Fibroblast of lung (primary cell): Measurements from ENCODE around the gene CD69. TPM values are rescaled to one million over a fixed set of nuclear protein-coding genes. Genes with fewer than 3 reads are reported as not detected.

ENCODE experiments used
- DNase-seq, 2 donors: peaks; one replicate each; pipeline versions ENCODE4 v3.0.0 to v3.0.0-alpha.2; 2010; ENCODE audit warnings: low read depth in 2 of 2
- H2AFZ ChIP-seq: 2 replicates; pipeline ENCODE4 v1.5.1; 2012; ENCODE audit warnings: low read length, control low read depth, inconsistent platforms
- H3K27ac ChIP-seq: 2 replicates; pipeline ENCODE4 v1.5.1; 2011; ENCODE audit warnings: low read length, control low read depth; ENCODE audit not compliant: insufficient read depth
- H3K27me3 ChIP-seq: 2 replicates; pipeline ENCODE4 v1.5.1; 2011; ENCODE audit warnings: mild to moderate bottlenecking, low read length; ENCODE audit not compliant: control insufficient read depth, insufficient read depth
- H3K36me3 ChIP-seq: 2 replicates; pipeline ENCODE4 v1.5.1; 2011; ENCODE audit warnings: low read length; ENCODE audit not compliant: control insufficient read depth, insufficient read depth
- H3K4me1 ChIP-seq: 2 replicates; pipeline ENCODE4 v1.5.1; 2011; ENCODE audit warnings: low read length; ENCODE audit not compliant: control insufficient read depth, insufficient read depth; ENCODE audit errors: extremely low read depth
- H3K4me2 ChIP-seq: 2 replicates; pipeline ENCODE4 v1.5.1; 2011; ENCODE audit warnings: low read length, control low read depth; ENCODE audit not compliant: insufficient read depth; ENCODE audit errors: extremely low read depth
- H3K4me3 ChIP-seq, 4 experiments: fragments of 200-600 bp in 1 of 4; sonication (generic) in 1 of 4; replicated peaks in 1 of 4; 2 replicates each; pipeline ENCODE4 v1.5.1; 2011 to 2016; ENCODE audit warnings: low read length in 4 of 4, low read depth in 3 of 4, mild to moderate bottlenecking in 3 of 4, control low read depth in 2 of 4, inconsistent platforms in 1 of 4, mixed read lengths in 1 of 4; ENCODE audit not compliant: insufficient read depth in 1 of 4; ENCODE audit errors: control extremely low read depth in 1 of 4
- H3K79me2 ChIP-seq: 2 replicates; pipeline ENCODE4 v1.5.1; 2012; ENCODE audit warnings: mild to moderate bottlenecking, low read length, inconsistent platforms; ENCODE audit not compliant: control insufficient read depth, insufficient read depth
- H3K9ac ChIP-seq: 2 replicates; pipeline ENCODE4 v1.5.1; 2011; ENCODE audit warnings: mild to moderate bottlenecking, low read length, control low read depth; ENCODE audit not compliant: insufficient read depth
- H3K9me3 ChIP-seq: 2 replicates; pipeline ENCODE4 v1.5.1; 2012; ENCODE audit warnings: low read depth, low read length; ENCODE audit not compliant: control insufficient read depth, insufficient read depth
- H4K20me1 ChIP-seq: 2 replicates; pipeline ENCODE4 v1.5.1; 2011; ENCODE audit warnings: low read length; ENCODE audit not compliant: control insufficient read depth, insufficient read depth; ENCODE audit errors: extremely low read depth
- EZH2 ChIP-seq: IDR thresholded peaks from 2 replicates; pipeline ENCODE4 v1.5.1; 2012; ENCODE audit warnings: low read length, control low read depth, mild to moderate bottlenecking; ENCODE audit errors: missing control alignments
- polyA plus RNA-seq, 2 donors: library from polyadenylated mRNA; depleted of rRNA in 1 of 2; stranded (reverse) in 1 of 2; unstranded in 1 of 2; fragments of >200 nt; gene quantifications; 2 replicates each; pipeline ENCODE4 v1.2.1, GENCODE V29; 2011 to 2012; ENCODE audit warnings: missing spikeins in 1 of 2
- total RNA-seq: library from RNA; depleted of rRNA; stranded (reverse); fragments of >200 nt; gene quantifications from 2 replicates; pipeline ENCODE4 v1.2.1, GENCODE V29; 2014
- TF ChIP-seq, protein P1 (sequence below), 2 donors: IDR thresholded peaks in 1 of 2; conservative IDR thresholded peaks in 1 of 2; 1 replicate in 1 of 2; 2 replicates in 1 of 2; pipeline ENCODE4 v1.5.1; 2011 to 2012; ENCODE audit warnings: low read length in 2 of 2, control low read depth in 1 of 2, inconsistent platforms in 1 of 2, low read depth in 1 of 2, mild to moderate bottlenecking in 1 of 2

Gene CD69
- total and polyA plus RNA-seq, 2 donors (not counting 1 experiment from before 2014, with no cell fraction given), result not detected

DNA sequence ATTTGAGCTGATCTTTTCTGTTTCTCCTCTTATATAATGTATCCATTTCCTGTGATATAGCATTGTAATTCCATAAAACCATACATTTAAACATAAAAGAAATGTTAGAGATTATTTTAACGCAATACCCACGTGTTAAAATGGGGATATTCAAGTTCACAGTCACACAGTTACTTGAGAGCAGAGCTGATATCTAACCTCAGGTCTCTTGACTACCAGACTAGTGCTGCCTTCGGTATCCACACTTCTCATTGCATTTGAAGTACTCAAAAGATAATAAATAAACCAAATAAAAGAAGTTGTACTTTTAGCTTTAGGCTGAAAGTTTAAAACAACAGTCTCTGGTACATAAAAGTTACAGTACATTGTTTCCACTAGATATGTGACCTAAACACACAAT, 30.7 kb downstream of the CD69 start:
- H3K9me3 ChIP-seq, result no peaks in the 10 kb centered on the region
- no peaks in the 10 kb centered on the region for H3K79me2 ChIP-seq
- H3K9ac ChIP-seq, result no peak overlapping the region
- H2AFZ ChIP-seq, result no peak overlapping the region
- no peak for DNase-seq
- H3K4me1 ChIP-seq, result no peaks in the 10 kb centered on the region
- H3K36me3 ChIP-seq, result no peaks in the 10 kb centered on the region
- TF ChIP-seq, protein P1, sequence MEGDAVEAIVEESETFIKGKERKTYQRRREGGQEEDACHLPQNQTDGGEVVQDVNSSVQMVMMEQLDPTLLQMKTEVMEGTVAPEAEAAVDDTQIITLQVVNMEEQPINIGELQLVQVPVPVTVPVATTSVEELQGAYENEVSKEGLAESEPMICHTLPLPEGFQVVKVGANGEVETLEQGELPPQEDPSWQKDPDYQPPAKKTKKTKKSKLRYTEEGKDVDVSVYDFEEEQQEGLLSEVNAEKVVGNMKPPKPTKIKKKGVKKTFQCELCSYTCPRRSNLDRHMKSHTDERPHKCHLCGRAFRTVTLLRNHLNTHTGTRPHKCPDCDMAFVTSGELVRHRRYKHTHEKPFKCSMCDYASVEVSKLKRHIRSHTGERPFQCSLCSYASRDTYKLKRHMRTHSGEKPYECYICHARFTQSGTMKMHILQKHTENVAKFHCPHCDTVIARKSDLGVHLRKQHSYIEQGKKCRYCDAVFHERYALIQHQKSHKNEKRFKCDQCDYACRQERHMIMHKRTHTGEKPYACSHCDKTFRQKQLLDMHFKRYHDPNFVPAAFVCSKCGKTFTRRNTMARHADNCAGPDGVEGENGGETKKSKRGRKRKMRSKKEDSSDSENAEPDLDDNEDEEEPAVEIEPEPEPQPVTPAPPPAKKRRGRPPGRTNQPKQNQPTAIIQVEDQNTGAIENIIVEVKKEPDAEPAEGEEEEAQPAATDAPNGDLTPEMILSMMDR (conservative IDR thresholded peaks at IDR 0.05 in 1 of 2, IDR thresholded peaks at IDR 0.05 in 1 of 2; ENCODE audit: low read depth in 1 of 2, low read length in 2 of 2), result no peak
- no peak for TF ChIP-seq EZH2
- no peaks in the 10 kb centered on the region for H4K20me1 ChIP-seq
- no peak overlapping the region for H3K4me3 ChIP-seq
- no peaks in the 10 kb centered on the region for H3K27me3 ChIP-seq
- no peak overlapping the region for H3K4me2 ChIP-seq
- H3K27ac ChIP-seq, result no peak overlapping the region

DNA sequence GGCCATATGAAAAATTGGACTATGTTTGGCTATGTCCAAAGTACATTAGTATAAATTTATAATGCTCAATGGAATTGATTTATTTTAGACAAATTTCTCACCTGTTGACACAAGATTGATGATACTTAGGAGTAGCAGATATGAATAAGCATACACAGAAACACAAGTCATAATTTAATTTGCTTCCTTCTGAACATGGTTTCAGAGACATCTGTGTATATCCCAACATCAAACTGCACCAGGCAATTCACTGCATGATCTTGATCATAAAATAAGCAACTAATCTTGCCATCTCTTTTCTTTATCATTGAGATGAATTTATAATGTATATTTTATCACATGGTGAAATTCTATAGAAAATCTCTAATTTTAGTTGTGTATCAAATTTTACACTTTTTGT, 31.6 kb downstream of the CD69 start:
- no peak overlapping the region for H3K4me2 ChIP-seq
- H3K36me3 ChIP-seq, result no peaks in the 10 kb centered on the region
- H4K20me1 ChIP-seq, result no peaks in the 10 kb centered on the region
- no peak for DNase-seq
- no peaks in the 10 kb centered on the region for H3K4me1 ChIP-seq
- H3K9me3 ChIP-seq, result no peaks in the 10 kb centered on the region
- no peaks in the 10 kb centered on the region for H3K79me2 ChIP-seq
- H3K9ac ChIP-seq, result no peak overlapping the region
- no peak overlapping the region for H3K4me3 ChIP-seq
- TF ChIP-seq EZH2, result no peak
- TF ChIP-seq, protein P1 (conservative IDR thresholded peaks at IDR 0.05 in 1 of 2, IDR thresholded peaks at IDR 0.05 in 1 of 2; ENCODE audit: low read depth in 1 of 2, low read length in 2 of 2), result no peak
- no peak overlapping the region for H3K27ac ChIP-seq
- no peak overlapping the region for H2AFZ ChIP-seq
- no peaks in the 10 kb centered on the region for H3K27me3 ChIP-seq

DNA sequence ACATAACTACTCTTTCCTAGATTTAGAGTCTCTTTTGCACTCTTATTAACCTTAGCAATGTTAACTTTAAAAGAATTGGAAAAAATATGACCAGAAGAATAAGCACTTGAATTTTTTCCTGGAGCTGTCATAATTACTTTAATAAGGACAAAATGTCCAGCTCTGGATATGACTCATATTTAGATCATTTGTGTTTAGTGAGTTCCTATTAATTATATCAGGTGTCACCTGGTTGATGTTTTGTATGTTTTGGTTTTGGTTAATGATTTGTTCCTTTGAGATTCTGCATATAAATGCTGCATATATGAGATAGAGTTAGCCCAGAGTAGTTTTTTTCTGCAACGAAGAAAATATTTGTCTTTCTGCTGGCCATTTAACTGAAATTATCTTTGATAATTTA, 32.9 kb downstream of the CD69 start:
- Histone ChIP-seq H3K27me3 (no peaks in the 10 kb centered on the region), H3K27ac (no peak overlapping the region), H2AFZ (no peak overlapping the region), H3K4me3 (no peak overlapping the region), H3K79me2 (no peaks in the 10 kb centered on the region), H3K36me3 (no peaks in the 10 kb centered on the region), H3K4me2 (no peak overlapping the region), H3K9me3 (no peaks in the 10 kb centered on the region), H3K9ac (no peak overlapping the region), H4K20me1 (no peaks in the 10 kb centered on the region), H3K4me1 (no peaks in the 10 kb centered on the region)
- DNase-seq, result no peak
- TF ChIP-seq, protein P1 (conservative IDR thresholded peaks at IDR 0.05 in 1 of 2, IDR thresholded peaks at IDR 0.05 in 1 of 2; ENCODE audit: low read depth in 1 of 2, low read length in 2 of 2), result no peak
- TF ChIP-seq EZH2, result no peak
